Neural progenitor cell (in vitro differentiated cells): ENCODE data around the gene DOCK6.

Experiments used
- CTCF ChIP-seq: fragments of 200-600 bp; sonication (generic); IDR thresholded peaks from 2 replicates; pipeline ENCODE4 v1.5.1; 2017; ENCODE audit warnings: antibody characterized with exemption, mild to moderate bottlenecking
- EZH2 ChIP-seq: fragments of 200-600 bp; sonication (generic); IDR thresholded peaks from 2 replicates; pipeline ENCODE4 v1.6.1; 2017; ENCODE audit warnings: antibody characterized with exemption, mild to moderate bottlenecking, moderate library complexity
- EZH2phosphoT487 ChIP-seq: fragments of 200-600 bp; sonication (generic); IDR thresholded peaks from 2 replicates; pipeline ENCODE4 v1.6.1; 2017; ENCODE audit warnings: antibody characterized with exemption

- TF ChIP-seq CTCF (no peak), EZH2phosphoT487 (no peak), EZH2 (no peak)
Observed at GRCh38 chr19:11181488-11181887, 80.8 kb downstream of the DOCK6 start.
